A549 (cell line): Measurements from ENCODE around the gene CUTA. TPM values are rescaled to one million over a fixed set of nuclear protein-coding genes. Genes with fewer than 3 reads are reported as not detected.

Experiments used
- ATAC-seq, 2 experiments: fragments of 200-7000 bp in 1 of 2; fragments of >200 bp in 1 of 2; cut with Nextera tagmentation in 1 of 2; cut with Tn5 transposase in 1 of 2; 3 replicates each; pipeline versions ENCODE4 v1.8.0 to v1.9.1; 2018 to 2020; ENCODE audit warnings: mild to moderate bottlenecking in 1 of 2, moderate library complexity in 1 of 2
- CTCF ChIA-PET: fragments of 300-600 bp; sonication (Branson Sonifier 250); formaldehyde crosslinking; extraction: SDS; loops from one replicate; lab custom pipeline; 2021; ENCODE audit warnings: antibody characterized with exemption, inconsistent platforms; lab: Yijun Ruan, JAX
- POLR2A ChIA-PET: fragments of 350-600 bp; formaldehyde crosslinking; extraction: SDS; loops from one replicate; lab custom pipeline; 2021; ENCODE audit warnings: antibody characterized with exemption, inconsistent platforms; lab: Yijun Ruan, JAX
- DNase-seq, 2 experiments: peaks; one replicate each; pipeline versions ENCODE4 v3.0.0 to v3.0.0-alpha.2; 2011 to 2016; ENCODE audit warnings: low read depth in 1 of 2, low spot score in 1 of 2
- FAIRE-seq: peaks from 2 replicates; lab custom pipeline; 2011; peaks lifted over from hg19 to GRCh38; lab: Jason Lieb, UNC
- H3K27ac ChIP-seq, 2 experiments: fragments of >200 bp; sonication (Bioruptor Twin); formaldehyde crosslinking; 3 replicates each; pipeline ENCODE4 v1.5.1; 2016 to 2017
- H3K4me1 ChIP-seq: fragments of >200 bp; sonication (Bioruptor Twin); formaldehyde crosslinking; 3 replicates; pipeline ENCODE4 v1.6.1; 2016
- H3K4me2 ChIP-seq: fragments of >200 bp; sonication (Bioruptor Twin); formaldehyde crosslinking; 3 replicates; pipeline ENCODE4 v1.6.1; 2016
- H3K4me3 ChIP-seq: fragments of >200 bp; sonication (Bioruptor Twin); formaldehyde crosslinking; 3 replicates; pipeline ENCODE4 v1.5.1; 2016
- H3K9me3 ChIP-seq: fragments of >200 bp; sonication (Bioruptor Twin); formaldehyde crosslinking; 3 replicates; pipeline ENCODE4 v1.6.1; 2016
- HOXA7 ChIP-seq: fragments of 250-450 bp; sonication (Bioruptor Pico); IDR thresholded peaks from 2 replicates; pipeline ENCODE4 v1.5.0; 2020; ENCODE audit warnings: mild to moderate bottlenecking, moderate library complexity
- HOXB13 ChIP-seq: fragments of 250-450 bp; sonication (Bioruptor Pico); IDR thresholded peaks from 2 replicates; pipeline ENCODE4 v1.5.0; 2020; ENCODE audit warnings: low read depth, mild to moderate bottlenecking, moderate library complexity
- JUN ChIP-seq, 2 experiments: fragments of >200 bp; sonication (Bioruptor Twin); formaldehyde crosslinking; IDR thresholded peaks; 2 replicates in 1 of 2; 3 replicates in 1 of 2; pipeline ENCODE4 v1.6.1; 2016 to 2017
- JUNB ChIP-seq: fragments of >200 bp; sonication (Bioruptor Twin); formaldehyde crosslinking; IDR thresholded peaks from 2 replicates; pipeline ENCODE4 v1.6.1; 2016
- RFX5 ChIP-seq: fragments of 450-650 bp; IDR thresholded peaks from 2 replicates; pipeline ENCODE4 v1.7.1; 2014; ENCODE audit warnings: antibody characterized with exemption, mild to moderate bottlenecking, moderate library complexity
- TFCP2L1 ChIP-seq: fragments of 250-450 bp; sonication (Bioruptor Pico); IDR thresholded peaks from 2 replicates; pipeline ENCODE4 v1.5.0; 2021; ENCODE audit warnings: mild to moderate bottlenecking
- TP53 ChIP-seq: fragments of 250-450 bp; sonication (Bioruptor Pico); IDR thresholded peaks from 2 replicates; pipeline ENCODE4 v1.5.0; 2021; ENCODE audit warnings: mild to moderate bottlenecking, moderate library complexity
- WGBS: methylation state at CpG from one replicate; pipeline ENCODE4 v1.1.6; 2017; ENCODE audit errors: missing lambda C conversion rate; 5-methylcytosine and 5-hydroxymethylcytosine counted together
- polyA plus RNA-seq, 4 experiments: library from polyadenylated mRNA; depleted of rRNA in 3 of 4; stranded (reverse); fragments of >200 nt; fragmentation: RNase III in 1 of 4; extraction: RNeasy Plus Mini Kit Qiagen cat#74134 plus additional on column Dnase treatment in 1 of 4; gene quantifications; 2 replicates in 3 of 4; 3 replicates in 1 of 4; pipeline ENCODE4 v1.2.3, GENCODE V29; 2011 to 2017
- TF ChIP-seq, protein P1 (sequence below): fragments of >200 bp; sonication (Bioruptor Twin); formaldehyde crosslinking; IDR thresholded peaks from 3 replicates; pipeline ENCODE4 v1.5.1; 2016
- TF ChIP-seq, protein P2 (sequence below): fragments of >200 bp; sonication (Bioruptor Twin); formaldehyde crosslinking; IDR thresholded peaks from 2 replicates; pipeline ENCODE4 v1.6.1; 2016
- TF ChIP-seq, protein P3 (sequence below): IDR thresholded peaks from 2 replicates; pipeline ENCODE4 v1.6.1; 2012
- TF ChIP-seq, protein P4 (sequence below): fragments of 250-450 bp; sonication (Bioruptor Pico); IDR thresholded peaks from 2 replicates; pipeline ENCODE4 v1.5.0; 2020; ENCODE audit warnings: low read depth, mild to moderate bottlenecking, moderate library complexity
- TF ChIP-seq, protein P5 (sequence below): fragments of 200-600 bp; sonication (generic); IDR thresholded peaks from 2 replicates; pipeline ENCODE4 v1.6.1; 2016; ENCODE audit warnings: antibody characterized with exemption, mild to moderate bottlenecking, moderate library complexity
- TF ChIP-seq, protein P6 (sequence below): fragments of 150-350 bp; IDR thresholded peaks from 2 replicates; pipeline ENCODE4 v1.6.1; 2014; ENCODE audit warnings: low read depth, mild to moderate bottlenecking, low read length

CUTA gene
- polyA plus RNA-seq, 2 of the 4 experiments (the other 2 are of a cell fraction) = 98.9 to 175 TPM

DNA sequence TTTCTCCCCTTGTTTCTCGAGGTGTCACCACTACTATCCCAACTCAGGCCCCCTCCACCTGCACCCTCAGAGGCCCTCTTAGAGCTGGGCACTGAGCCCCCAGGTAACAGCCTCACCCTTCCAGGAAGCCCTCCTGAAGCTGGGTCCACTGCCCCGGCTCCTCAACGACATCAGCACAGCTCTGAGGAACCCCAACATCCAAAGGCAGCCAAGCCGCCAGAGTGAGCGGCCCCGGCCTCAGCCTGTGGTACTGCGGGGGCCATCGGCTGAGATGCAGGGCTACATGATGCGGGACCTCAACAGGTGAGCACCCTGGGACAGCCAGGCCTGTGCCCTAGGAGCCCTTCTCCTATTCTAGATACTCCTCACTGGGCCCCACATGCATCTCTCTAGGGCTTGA is 23.6 kb upstream of the CUTA start:
- CTCF ChIA-PET = interaction anchor here (1.8 kb wide), 1 partner anchor 16 kb away, joined by 7 read pairs; no protein-coding TSS in a partner anchor

DNA sequence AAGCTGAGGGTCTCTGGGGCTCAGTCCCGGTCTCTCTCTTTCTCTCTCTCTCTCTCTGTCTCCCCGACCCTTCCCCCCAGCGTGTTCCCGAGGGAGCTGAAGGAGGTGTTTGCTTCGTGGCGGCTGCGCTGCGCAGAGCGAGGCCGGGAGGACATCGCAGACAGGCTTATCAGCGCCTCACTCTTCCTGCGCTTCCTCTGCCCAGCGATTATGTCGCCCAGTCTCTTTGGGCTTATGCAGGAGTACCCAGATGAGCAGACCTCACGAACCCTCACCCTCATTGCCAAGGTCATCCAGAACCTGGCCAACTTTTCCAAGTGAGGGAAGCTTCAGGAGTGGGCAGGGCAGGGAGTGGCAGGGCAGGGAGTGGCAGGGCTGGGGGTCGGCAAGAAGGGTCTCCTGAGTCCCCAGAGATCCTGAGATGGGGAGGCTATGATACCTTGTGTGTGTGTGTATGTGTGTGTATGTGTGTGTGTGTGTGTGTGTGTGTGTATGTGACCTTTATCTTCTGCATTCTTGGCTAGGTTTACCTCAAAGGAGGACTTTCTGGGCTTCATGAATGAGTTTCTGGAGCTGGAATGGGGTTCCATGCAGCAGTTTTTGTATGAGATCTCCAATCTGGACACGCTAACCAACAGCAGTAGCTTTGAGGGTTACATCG is 22.9 kb upstream of the CUTA start:
- H3K9me3 ChIP-seq = no peaks in the 10 kb centered on the region
- ChIA-PET POLR2A (interaction anchor here (1.0 kb wide), 1 partner anchor 14 kb away, joined by 4 read pairs; the partner anchor contains the start of gene ZBTB9), CTCF (interaction anchor here (1.3 kb wide), 1 partner anchor 260 kb away, joined by 3 read pairs; no protein-coding TSS in a partner anchor)
- H3K4me1 ChIP-seq = no peaks in the 10 kb centered on the region
- no peak overlapping the region for H3K27ac ChIP-seq
- no peak overlapping the region for H3K4me2 ChIP-seq
- no peak for ATAC-seq
- TF ChIP-seq RFX5 (no peak), HOXB13 (CRISPR knock-in tag) (no peak), HOXA7 (CRISPR knock-in tag) (no peak), JUNB (no peak), JUN (IDR thresholded peaks at IDR 0.05) (no peak)
- TF ChIP-seq, protein P1, sequence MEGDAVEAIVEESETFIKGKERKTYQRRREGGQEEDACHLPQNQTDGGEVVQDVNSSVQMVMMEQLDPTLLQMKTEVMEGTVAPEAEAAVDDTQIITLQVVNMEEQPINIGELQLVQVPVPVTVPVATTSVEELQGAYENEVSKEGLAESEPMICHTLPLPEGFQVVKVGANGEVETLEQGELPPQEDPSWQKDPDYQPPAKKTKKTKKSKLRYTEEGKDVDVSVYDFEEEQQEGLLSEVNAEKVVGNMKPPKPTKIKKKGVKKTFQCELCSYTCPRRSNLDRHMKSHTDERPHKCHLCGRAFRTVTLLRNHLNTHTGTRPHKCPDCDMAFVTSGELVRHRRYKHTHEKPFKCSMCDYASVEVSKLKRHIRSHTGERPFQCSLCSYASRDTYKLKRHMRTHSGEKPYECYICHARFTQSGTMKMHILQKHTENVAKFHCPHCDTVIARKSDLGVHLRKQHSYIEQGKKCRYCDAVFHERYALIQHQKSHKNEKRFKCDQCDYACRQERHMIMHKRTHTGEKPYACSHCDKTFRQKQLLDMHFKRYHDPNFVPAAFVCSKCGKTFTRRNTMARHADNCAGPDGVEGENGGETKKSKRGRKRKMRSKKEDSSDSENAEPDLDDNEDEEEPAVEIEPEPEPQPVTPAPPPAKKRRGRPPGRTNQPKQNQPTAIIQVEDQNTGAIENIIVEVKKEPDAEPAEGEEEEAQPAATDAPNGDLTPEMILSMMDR = no peak
- TF ChIP-seq, protein P2, sequence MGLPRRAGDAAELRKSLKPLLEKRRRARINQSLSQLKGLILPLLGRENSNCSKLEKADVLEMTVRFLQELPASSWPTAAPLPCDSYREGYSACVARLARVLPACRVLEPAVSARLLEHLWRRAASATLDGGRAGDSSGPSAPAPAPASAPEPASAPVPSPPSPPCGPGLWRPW = no peak
- TF ChIP-seq, protein P3, sequence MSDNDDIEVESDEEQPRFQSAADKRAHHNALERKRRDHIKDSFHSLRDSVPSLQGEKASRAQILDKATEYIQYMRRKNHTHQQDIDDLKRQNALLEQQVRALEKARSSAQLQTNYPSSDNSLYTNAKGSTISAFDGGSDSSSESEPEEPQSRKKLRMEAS = no peak
- TF ChIP-seq, protein P4, sequence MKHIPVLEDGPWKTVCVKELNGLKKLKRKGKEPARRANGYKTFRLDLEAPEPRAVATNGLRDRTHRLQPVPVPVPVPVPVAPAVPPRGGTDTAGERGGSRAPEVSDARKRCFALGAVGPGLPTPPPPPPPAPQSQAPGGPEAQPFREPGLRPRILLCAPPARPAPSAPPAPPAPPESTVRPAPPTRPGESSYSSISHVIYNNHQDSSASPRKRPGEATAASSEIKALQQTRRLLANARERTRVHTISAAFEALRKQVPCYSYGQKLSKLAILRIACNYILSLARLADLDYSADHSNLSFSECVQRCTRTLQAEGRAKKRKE = no peak
- TF ChIP-seq, all 56 proteins: peak for 0
- DNase-seq = no peak
- no peak for FAIRE-seq
- no peak overlapping the region for H3K4me3 ChIP-seq
- 82% methylated on average over 18 of the region's 19 CpGs for WGBS

More for the DNA sequence above, 23.6 kb upstream of the CUTA start:
- Histone ChIP-seq H3K27ac (no peak overlapping the region), H3K9me3 (no peaks in the 10 kb centered on the region), H3K4me3 (no peak overlapping the region), H3K4me2 (no peak overlapping the region), H3K4me1 (no peaks in the 10 kb centered on the region)
- WGBS = 73% methylated on average over 2 of the region's 9 CpGs
- POLR2A ChIA-PET = interaction anchor here (1.1 kb wide), 1 partner anchor 10 kb away, joined by 3 read pairs; no protein-coding TSS in a partner anchor
- FAIRE-seq (no peak), ATAC-seq (no peak), DNase-seq (no peak)
- TF ChIP-seq, protein P2 = no peak
- TF ChIP-seq TP53 (CRISPR knock-in tag) = no peak
- TF ChIP-seq TFCP2L1 = no peak
- TF ChIP-seq, protein P3 = no peak
- TF ChIP-seq, protein P5, sequence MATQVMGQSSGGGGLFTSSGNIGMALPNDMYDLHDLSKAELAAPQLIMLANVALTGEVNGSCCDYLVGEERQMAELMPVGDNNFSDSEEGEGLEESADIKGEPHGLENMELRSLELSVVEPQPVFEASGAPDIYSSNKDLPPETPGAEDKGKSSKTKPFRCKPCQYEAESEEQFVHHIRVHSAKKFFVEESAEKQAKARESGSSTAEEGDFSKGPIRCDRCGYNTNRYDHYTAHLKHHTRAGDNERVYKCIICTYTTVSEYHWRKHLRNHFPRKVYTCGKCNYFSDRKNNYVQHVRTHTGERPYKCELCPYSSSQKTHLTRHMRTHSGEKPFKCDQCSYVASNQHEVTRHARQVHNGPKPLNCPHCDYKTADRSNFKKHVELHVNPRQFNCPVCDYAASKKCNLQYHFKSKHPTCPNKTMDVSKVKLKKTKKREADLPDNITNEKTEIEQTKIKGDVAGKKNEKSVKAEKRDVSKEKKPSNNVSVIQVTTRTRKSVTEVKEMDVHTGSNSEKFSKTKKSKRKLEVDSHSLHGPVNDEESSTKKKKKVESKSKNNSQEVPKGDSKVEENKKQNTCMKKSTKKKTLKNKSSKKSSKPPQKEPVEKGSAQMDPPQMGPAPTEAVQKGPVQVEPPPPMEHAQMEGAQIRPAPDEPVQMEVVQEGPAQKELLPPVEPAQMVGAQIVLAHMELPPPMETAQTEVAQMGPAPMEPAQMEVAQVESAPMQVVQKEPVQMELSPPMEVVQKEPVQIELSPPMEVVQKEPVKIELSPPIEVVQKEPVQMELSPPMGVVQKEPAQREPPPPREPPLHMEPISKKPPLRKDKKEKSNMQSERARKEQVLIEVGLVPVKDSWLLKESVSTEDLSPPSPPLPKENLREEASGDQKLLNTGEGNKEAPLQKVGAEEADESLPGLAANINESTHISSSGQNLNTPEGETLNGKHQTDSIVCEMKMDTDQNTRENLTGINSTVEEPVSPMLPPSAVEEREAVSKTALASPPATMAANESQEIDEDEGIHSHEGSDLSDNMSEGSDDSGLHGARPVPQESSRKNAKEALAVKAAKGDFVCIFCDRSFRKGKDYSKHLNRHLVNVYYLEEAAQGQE = no peak
- TF ChIP-seq, protein P6, sequence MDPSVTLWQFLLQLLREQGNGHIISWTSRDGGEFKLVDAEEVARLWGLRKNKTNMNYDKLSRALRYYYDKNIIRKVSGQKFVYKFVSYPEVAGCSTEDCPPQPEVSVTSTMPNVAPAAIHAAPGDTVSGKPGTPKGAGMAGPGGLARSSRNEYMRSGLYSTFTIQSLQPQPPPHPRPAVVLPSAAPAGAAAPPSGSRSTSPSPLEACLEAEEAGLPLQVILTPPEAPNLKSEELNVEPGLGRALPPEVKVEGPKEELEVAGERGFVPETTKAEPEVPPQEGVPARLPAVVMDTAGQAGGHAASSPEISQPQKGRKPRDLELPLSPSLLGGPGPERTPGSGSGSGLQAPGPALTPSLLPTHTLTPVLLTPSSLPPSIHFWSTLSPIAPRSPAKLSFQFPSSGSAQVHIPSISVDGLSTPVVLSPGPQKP = no peak
